Right atrium auricular region (tissue), 2 donors: ENCODE measurements around the gene RIMBP2. TPM values are rescaled to one million over a fixed set of nuclear protein-coding genes. Genes with fewer than 3 reads are reported as not detected.

Source experiments
- DNase-seq: peaks from one replicate; pipeline ENCODE4 v3.0.0-alpha.2; 2019; ENCODE audit warnings: low spot score
- H3K27ac ChIP-seq, 2 donors: fragments of 200-600 bp; sonication (generic); 1 replicate in 1 of 2; 2 replicates in 1 of 2; pipeline ENCODE4 v1.5.1; 2016 to 2019
- H3K27me3 ChIP-seq, 2 donors: fragments of 200-600 bp; sonication (generic); one replicate each; pipeline versions ENCODE4 v1.5.1 to v1.6.0; 2017 to 2019
- H3K36me3 ChIP-seq: fragments of 200-600 bp; sonication (generic); one replicate; pipeline ENCODE4 v1.5.1; 2016
- H3K4me1 ChIP-seq, 2 donors: fragments of 200-600 bp; sonication (generic); one replicate each; pipeline versions ENCODE4 v1.5.1 to v1.6.0; 2017 to 2019
- H3K4me3 ChIP-seq, 2 donors: fragments of 200-600 bp; sonication (generic); 1 replicate in 1 of 2; 2 replicates in 1 of 2; pipeline ENCODE4 v1.5.1; 2017 to 2019; ENCODE audit warnings: mild to moderate bottlenecking in 1 of 2, moderate library complexity in 1 of 2
- H3K9me3 ChIP-seq, 2 donors: fragments of 200-600 bp; sonication (generic); one replicate each; pipeline ENCODE4 v1.5.1; 2019
- CTCF ChIP-seq, 2 donors: fragments of 200-600 bp; sonication (generic); IDR thresholded peaks; one replicate each; pipeline ENCODE4 v1.5.1; 2019; ENCODE audit warnings: antibody characterized with exemption in 2 of 2
- total RNA-seq, 2 donors: library from RNA; depleted of rRNA; stranded (reverse); fragments of >200 nt; gene quantifications; one replicate each; pipeline ENCODE4 v1.1.0, GENCODE V29; 2016

RIMBP2 gene
- total RNA-seq, 2 donors from 2014 or later: 0.04 TPM; not detected in 1

DNA sequence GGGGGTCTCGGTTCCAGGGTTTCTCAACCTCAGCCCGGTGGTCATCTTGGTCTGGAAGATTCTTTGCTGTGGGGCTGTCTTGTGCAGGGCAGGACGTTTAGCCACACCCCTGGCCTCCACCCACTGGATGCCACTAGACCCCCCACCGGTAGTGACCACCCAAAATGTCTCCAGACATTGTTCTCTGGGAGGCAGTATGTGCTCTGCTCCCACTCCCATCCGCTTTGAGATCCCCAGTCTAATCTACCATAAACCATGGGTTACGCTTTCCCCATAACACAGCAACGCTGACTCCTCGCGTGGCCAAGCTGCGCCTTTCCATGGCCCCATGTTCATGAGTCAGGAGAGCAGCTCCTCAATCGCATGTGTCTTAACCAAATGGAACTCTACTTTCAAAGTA is 155.8 kb downstream of the RIMBP2 start:
- peaks cover 2 to 9% of the 10 kb centered on the region in 2 donors for H3K9me3 ChIP-seq
- no peaks in the 10 kb centered on the region for H3K27me3 ChIP-seq
- TF ChIP-seq CTCF (IDR thresholded peaks at IDR 0.05): no peak
- no peaks in the 10 kb centered on the region for H3K4me1 ChIP-seq
- no peaks in the 10 kb centered on the region for H3K36me3 ChIP-seq
- no peak overlapping the region for H3K27ac ChIP-seq
- DNase-seq: no peak
- no peak overlapping the region for H3K4me3 ChIP-seq

- no peaks in the 10 kb centered on the region for H3K36me3 ChIP-seq
- no peak for DNase-seq
- TF ChIP-seq CTCF (IDR thresholded peaks at IDR 0.05): no peak
Observed at GRCh38 chr12:130559806-130560205, 156.3 kb downstream of the RIMBP2 start.

GRCh38 chr12:130557886-130558765 is 158.0 kb downstream of the RIMBP2 start:
- Histone ChIP-seq H3K4me3 (no peak overlapping the region), H3K4me1 (no peaks in the 10 kb centered on the region), H3K9me3 (no peaks in the 10 kb centered on the region), H3K27ac (no peak overlapping the region), H3K36me3 (no peaks in the 10 kb centered on the region), H3K27me3 (no peaks in the 10 kb centered on the region)
- DNase-seq: no peak
- TF ChIP-seq CTCF (IDR thresholded peaks at IDR 0.05): no peak

More at GRCh38 chr12:130559806-130560205, 156.3 kb downstream of the RIMBP2 start:
- peaks cover 0 to 4% of the 10 kb centered on the region in 2 donors for H3K9me3 ChIP-seq
- no peak overlapping the region for H3K27ac ChIP-seq
- H3K27me3 ChIP-seq: no peaks in the 10 kb centered on the region
- no peak overlapping the region for H3K4me3 ChIP-seq
- H3K4me1 ChIP-seq: no peaks in the 10 kb centered on the region

DNA sequence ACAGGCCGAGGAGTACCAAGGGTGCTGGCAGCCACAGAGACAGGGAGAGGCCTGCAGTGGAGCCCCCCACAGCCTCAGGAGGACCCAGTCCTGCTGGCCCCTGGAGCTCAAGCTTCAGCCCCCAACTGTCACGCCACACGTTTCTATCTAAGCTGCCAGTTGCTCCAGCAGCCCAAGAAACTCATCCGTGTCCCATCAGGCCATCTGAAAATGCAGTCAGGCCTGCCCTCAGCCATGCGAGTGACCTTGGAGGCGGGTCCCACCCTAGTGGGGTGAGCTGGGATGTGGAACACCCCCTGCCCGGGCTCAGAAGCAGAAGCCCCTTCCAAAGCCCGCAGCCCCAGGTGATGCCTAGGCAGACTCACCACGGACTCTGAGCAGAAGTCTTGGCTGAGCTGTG is 158.9 kb downstream of the RIMBP2 start:
- no peaks in the 10 kb centered on the region for H3K4me1 ChIP-seq
- H3K27ac ChIP-seq: no peak overlapping the region
- TF ChIP-seq CTCF (IDR thresholded peaks at IDR 0.05): no peak
- no peaks in the 10 kb centered on the region for H3K27me3 ChIP-seq
- H3K4me3 ChIP-seq: no peak overlapping the region
- H3K36me3 ChIP-seq: no peaks in the 10 kb centered on the region
- no peaks in the 10 kb centered on the region for H3K9me3 ChIP-seq
- no peak for DNase-seq

DNA sequence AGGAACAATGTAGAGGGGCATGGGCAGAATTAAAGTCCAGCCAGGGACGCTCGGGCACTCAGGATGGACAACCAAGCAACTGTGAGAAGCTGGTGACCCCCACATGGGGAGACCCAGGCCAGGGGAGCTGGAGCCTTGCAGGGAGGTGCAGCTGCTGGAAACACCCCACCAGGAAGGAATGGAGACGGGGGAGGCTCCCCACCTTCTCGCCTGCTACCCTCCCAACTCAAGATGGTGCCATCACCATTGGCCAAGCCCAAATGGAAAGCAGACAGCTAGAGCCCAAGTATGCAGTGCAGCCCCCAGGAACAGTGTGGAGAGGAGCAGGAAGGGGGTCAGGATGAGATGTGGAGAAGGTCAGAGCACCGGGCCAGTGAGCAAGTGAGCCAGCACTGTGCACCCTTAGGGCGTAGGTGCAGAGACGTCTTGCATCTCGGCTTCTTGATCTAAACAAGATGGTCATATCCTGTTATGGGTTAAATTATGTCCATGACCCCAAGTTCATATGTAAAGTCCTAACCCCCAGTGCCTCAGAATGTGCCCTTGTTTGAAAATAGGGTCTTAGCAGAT is 159.5 kb downstream of the RIMBP2 start:
- no peak for DNase-seq
- Histone ChIP-seq H3K27ac (no peak overlapping the region), H3K9me3 (peaks cover under 1 to 2% of the 10 kb centered on the region in 2 donors), H3K4me3 (no peak overlapping the region), H3K4me1 (no peaks in the 10 kb centered on the region), H3K27me3 (no peaks in the 10 kb centered on the region), H3K36me3 (no peaks in the 10 kb centered on the region)
- no peak for TF ChIP-seq CTCF (IDR thresholded peaks at IDR 0.05)
